Stimulated activated CD8-positive, alpha-beta memory T cell treated with anti-CD3 and anti-CD28 coated beads, Interleukin-4, amount 100 ng/mL, for 4 hours (primary cell): ENCODE data around the gene NPC1L1.

Source experiments
- DNase-seq, 2 donors: peaks; one replicate each; pipeline ENCODE4 v3.0.0-alpha.2; 2020; ENCODE audit warnings: low read depth in 2 of 2, low spot score in 1 of 2

The NPC1L1 gene

GRCh38 chr7:44536090-44536489 is 5.0 kb downstream of the NPC1L1 start:
- DNase-seq: no peak

- DNase-seq: no peak
Observed at GRCh38 chr7:44535348-44536064, 5.6 kb downstream of the NPC1L1 start.

GRCh38 chr7:44534501-44534900 is 6.6 kb downstream of the NPC1L1 start:
- peak in 1 of 2 donors; percentile 8 for DNase-seq

GRCh38 chr7:44534087-44534486 is 7.0 kb downstream of the NPC1L1 start:
- DNase-seq: no peak

GRCh38 chr7:44533301-44534055 is 7.7 kb downstream of the NPC1L1 start:
- no peak for DNase-seq

GRCh38 chr7:44531421-44532380 is 9.4 kb downstream of the NPC1L1 start:
- no peak for DNase-seq

GRCh38 chr7:44530990-44531389 is 10.1 kb downstream of the NPC1L1 start:
- DNase-seq: no peak

GRCh38 chr7:44524811-44525388 is 16.2 kb downstream of the NPC1L1 start:
- DNase-seq: no peak

GRCh38 chr7:44522315-44522714 is 18.8 kb downstream of the NPC1L1 start:
- DNase-seq: no peak

- no peak for DNase-seq
Observed at GRCh38 chr7:44521347-44522095, 19.6 kb downstream of the NPC1L1 start.

- DNase-seq: no peak
Observed at GRCh38 chr7:44520574-44520973, 20.6 kb downstream of the NPC1L1 start.

GRCh38 chr7:44519546-44519945 is 21.6 kb downstream of the NPC1L1 start:
- no peak for DNase-seq

GRCh38 chr7:44518761-44519160 is 22.4 kb downstream of the NPC1L1 start:
- DNase-seq: no peak

- no peak for DNase-seq
Observed at GRCh38 chr7:44517175-44517574, 24.0 kb downstream of the NPC1L1 start.

- DNase-seq: no peak
Observed at GRCh38 chr7:44515590-44516268, 25.4 kb downstream of the NPC1L1 start.

- DNase-seq: no peak
Observed at GRCh38 chr7:44512736-44513135, 28.4 kb downstream of the NPC1L1 start.

- no peak for DNase-seq
Observed at GRCh38 chr7:44511863-44512468, 29.2 kb downstream of the NPC1L1 start.

- no peak for DNase-seq
Observed at GRCh38 chr7:44511236-44511635, 29.9 kb downstream of the NPC1L1 start.

- no peak for DNase-seq
Observed at GRCh38 chr7:44508328-44509030, 32.7 kb downstream of the NPC1L1 start.
